GM19455 (cell line): ENCODE measurements around the gene TMEM134.

Experiments used
- ATAC-seq: cut with Tn5 transposase; IDR thresholded peaks from one replicate; pipeline ENCODE4 v1.9.1; 2021; ENCODE audit not compliant: unreplicated experiment

Gene TMEM134

DNA sequence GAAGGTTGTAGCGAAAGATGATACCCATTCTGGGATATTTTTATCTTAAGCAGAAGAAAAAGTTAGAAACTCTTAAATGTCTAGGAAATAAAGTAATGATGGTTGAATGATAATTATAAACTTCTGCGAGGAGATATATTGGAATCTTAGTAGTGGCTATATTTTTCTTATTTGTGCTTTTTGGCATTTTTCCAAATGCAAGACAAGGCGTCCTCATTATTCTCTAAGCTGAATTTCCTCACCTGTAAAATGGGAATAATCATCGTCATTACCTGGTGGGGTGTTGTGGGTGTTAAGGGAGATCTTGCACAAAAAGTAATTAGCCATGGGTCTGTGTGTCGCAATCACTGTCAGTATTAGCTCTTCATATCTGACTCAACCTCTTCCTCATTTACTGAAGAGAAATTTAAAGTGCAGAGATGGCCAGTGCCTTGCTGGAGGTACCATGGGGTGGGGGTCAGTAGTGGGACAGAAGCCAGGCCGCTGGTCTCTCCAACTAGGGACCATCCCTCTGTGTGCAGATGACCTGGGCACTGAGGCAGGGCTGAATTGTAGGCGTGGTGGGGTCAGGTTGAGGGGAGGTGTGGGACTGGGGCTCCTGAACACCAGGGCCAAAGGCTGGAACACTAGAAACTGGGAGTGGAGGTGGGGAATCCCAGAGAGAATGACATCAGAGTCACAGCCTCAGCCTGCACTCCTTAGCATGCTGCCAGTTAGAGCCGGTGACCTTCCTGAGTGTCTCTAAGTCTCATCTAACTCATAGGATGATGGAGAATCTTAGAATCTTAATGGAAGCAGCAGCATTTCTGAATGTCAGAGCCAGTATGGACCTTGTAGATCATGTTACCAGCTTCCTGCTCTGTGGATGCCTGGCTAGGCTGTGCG is 32.0 kb upstream of the TMEM134 start:
- ATAC-seq: no peak

DNA sequence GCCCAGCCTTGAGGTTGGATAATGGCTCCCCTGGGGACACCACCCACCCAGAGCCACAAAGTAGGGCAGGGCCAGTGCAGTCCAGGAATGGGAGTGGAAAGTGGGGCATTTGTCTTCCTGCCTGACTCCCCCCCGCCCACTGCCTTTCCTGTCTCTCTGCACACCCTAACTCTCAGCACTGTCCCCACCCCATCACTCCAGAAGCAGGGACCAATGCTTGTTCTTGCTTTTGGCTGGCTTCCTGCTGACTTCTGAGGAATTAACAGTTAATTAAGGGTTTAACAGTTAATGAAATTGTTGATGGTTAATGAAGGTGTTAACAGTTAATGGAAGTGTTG is 31.4 kb upstream of the TMEM134 start:
- ATAC-seq: no peak

GRCh38 chr11:67499808-67500483 is 30.9 kb upstream of the TMEM134 start:
- ATAC-seq: no peak

- no peak for ATAC-seq
Observed at GRCh38 chr11:67498544-67498972, 29.5 kb upstream of the TMEM134 start.

DNA sequence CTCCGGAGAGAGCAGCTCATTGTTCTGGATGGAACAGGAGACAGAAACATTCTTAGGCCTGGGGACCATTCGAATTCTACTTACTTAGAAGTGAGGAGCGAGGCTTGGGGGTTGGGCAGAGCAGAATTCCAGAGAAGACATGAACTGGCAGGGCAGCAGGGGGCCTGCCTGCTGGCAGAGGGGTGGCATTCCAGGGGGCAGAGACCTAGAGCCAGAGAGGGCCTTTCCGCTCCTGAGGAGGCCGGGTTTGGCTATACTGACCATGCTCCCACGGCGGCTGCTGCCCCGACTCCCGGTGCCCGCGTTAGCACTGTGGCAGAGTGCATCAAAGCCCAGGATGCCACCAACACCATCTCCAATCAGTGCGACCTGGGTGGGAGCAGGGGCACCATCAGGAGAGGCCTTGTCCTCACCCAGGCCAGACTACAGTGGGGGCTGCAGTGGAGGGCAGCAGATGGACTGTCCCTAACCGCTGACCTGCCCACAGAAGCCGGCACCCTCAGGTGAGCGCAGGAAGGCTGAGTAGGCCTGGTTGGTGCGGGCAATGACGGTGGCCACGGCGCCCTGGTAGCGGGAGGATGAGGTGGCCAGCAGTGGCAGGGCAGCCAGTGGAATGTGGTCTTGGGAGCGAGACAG is 28.7 kb upstream of the TMEM134 start:
- ATAC-seq: no peak

- ATAC-seq: no peak
Observed at GRCh38 chr11:67496113-67496512, 27.1 kb upstream of the TMEM134 start.

DNA sequence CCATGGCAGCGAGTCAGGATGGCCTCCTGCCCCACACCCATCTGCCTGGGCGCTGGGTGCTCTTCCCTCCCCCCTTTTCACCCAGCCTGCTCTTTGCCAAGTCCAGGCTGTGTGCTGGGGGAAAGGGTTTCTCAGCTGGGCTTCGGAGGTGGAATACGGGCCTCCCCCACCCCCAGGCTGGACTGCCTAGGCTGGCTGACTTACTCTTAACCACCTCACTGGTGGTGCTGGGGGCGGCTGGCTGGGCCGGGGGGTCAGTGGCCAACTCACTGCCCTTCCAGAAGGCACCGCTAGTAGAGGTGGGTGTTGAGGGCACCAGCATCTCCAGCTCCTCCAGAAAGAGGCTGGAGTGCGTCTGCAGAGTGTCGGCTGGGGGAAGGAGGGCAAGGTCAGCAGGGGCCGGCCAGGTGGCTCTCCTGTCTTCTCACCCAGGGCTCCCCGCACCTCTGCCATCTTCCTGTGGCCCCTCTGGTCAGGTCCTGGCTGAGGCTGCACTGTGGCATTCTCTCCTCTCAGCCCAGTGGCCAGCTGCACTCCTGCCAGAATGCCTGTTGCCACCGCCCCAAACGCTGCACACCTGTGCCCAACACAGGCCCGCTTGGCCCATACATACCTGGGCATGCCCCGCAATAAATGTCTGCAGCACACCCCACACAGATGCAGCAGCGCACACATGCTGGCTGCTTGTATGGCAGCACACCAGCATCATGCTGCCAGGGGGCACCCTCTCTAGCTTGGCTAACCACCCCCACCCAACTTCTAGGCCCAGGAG is 26.4 kb upstream of the TMEM134 start:
- no peak for ATAC-seq

DNA sequence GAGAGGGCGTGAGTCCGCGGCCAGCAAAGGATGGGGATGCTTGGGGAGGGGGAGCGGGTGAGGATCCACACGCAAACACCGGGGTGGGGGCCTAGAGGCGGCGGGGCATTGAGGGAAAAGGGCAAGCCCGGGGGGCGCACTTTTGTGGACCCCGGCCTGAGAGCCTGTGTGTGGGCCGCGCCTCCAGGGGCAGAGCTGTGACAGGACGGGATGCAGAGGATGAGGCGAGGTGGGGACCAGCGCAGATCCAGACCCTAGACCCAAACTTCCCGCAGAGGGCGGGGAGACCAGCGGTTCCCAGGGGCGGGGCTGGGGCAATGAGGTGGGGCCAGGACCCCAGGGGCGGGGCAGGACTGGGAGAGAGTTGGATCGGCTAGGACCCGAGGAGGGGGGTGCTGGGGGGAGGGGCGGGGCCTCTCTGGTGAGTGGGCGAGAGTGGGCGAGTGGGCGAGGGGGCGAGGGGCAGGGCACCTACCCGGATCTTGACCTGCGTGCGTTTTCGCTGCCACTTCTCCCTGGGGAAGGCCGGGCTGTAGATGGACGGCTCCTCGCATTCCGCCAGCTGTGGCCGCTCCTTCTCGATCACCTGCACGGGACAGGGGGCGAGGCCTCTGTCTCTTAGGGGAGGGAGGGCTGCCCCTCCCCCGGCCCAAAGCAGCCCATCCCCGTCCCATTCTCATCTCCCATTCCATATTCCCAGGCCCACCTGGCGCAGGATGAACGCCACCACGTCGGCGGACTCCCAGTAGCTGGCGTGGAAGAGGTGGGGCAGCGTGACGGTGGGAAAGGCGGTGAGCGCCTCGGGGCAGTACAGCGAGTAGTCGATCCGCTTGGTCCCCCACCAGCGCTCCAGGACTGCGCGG is 25.6 kb upstream of the TMEM134 start:
- no peak for ATAC-seq

GRCh38 chr11:67493548-67494370 is 24.7 kb upstream of the TMEM134 start:
- no peak for ATAC-seq

DNA sequence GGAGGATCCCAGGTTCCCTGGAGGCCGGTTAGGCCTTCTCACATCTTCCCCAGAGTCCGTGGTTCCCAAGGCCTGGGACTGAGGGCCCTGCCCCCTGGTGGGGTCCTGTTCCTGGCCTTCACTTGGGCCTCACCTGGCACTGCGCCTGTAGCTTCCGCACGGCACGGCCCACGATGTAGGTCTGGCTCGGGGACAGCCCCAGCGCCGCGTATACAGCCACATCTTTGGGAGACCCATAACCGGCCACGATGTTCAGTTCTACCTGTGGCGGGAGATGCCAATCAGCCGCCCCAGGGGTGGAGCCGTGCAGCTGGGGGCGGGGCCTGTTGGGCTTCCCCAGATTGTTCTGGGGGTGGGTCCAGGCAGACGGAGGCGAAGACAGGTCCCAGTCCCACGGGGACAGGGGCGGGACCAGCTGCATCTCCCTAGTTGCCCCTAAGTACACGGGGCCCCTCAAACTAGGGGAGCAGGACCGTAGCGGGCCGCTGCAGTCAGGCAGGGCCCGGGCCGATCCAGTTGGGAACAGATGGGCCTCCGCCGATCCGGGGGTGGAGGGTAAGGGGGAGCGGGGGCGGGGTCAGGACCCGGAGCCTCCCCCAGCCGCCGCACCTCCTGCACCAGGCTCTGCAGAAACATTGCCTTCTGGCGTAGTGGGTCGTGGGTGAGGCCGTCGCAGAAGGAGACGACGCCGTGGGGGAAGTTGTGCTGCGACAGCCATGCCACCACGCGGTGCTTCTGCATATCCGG is 23.9 kb upstream of the TMEM134 start:
- no peak for ATAC-seq

DNA sequence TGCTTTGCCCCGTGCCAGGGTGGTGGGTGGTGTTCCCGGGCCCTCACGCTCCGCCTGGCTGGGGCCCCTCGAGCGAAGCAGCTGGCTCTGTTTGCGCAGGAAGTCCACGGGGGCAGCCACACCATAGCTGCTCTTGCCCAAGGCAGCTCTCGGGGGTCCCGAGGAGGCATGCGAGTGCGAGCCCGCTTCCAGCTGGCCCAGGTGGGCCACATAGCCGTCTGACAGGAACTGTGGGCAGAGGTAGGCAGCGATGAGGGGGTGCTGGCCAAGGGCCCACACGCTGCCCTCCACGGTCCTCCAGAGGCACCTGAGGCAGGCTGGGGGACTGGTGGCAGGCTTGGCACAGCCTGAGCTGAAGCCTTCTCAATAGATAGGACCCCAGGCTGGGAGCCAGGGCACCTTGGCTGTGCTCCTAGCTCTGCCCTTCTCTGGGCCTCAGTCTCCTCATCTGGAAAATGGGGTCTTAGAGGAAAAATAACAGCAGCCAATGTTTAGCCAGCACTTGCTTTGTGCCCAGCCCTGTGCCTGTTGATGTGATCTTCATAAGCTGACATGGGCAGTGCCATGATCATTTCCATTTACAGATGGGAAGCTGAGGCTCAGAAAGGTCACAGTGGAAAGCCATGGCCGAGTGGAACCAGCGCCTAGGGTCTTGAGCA is 23.1 kb upstream of the TMEM134 start:
- no peak for ATAC-seq

DNA sequence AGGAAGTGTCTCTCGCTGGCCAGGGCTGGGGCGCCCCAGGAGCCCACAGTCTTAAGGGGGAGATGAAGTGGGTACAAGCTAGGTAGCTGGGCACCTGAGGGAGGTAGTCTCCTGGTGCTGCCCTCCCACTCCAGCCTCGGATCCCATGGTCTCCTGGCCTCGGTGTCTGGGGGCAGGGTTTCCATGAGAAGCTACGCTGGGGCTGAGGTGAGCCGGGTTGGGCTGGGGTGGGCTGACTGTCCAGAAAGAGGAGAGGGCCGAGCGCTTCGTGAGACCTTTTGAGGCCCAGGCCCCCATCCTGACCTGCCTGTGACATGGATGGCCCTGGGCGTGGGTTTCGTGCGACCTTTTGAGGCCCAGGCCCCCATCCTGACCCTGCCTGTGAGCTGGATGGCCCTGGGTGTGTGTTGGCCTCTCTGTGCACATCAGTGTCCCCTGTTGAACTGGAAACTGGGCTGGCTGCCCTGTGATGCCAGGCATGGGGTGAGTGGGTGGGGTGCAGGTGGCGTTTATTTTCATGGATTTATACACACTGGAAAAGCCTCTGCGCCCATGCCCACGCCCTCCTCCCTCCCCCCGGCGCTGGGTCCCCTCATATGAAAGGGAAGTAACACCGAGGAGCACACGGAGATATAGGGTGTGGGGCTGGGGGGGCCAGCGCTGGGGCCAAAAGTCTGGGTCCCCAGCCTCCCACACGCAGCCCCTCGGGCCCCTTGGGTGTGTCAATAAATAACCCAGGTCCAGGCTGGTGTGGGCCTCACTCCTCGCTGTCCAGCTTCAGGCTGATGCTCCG is 22.4 kb upstream of the TMEM134 start:
- no peak for ATAC-seq

DNA sequence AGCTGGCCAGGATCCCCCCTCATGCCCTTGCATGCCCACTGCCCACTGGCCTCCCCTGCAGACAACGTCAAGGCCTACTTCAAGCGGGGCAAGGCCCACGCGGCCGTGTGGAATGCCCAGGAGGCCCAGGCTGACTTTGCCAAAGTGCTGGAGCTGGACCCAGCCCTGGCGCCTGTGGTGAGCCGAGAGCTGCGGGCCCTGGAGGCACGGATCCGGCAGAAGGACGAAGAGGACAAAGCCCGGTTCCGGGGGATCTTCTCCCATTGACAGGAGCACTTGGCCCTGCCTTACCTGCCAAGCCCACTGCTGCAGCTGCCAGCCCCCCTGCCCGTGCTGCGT is 21.6 kb upstream of the TMEM134 start:
- no peak for ATAC-seq

DNA sequence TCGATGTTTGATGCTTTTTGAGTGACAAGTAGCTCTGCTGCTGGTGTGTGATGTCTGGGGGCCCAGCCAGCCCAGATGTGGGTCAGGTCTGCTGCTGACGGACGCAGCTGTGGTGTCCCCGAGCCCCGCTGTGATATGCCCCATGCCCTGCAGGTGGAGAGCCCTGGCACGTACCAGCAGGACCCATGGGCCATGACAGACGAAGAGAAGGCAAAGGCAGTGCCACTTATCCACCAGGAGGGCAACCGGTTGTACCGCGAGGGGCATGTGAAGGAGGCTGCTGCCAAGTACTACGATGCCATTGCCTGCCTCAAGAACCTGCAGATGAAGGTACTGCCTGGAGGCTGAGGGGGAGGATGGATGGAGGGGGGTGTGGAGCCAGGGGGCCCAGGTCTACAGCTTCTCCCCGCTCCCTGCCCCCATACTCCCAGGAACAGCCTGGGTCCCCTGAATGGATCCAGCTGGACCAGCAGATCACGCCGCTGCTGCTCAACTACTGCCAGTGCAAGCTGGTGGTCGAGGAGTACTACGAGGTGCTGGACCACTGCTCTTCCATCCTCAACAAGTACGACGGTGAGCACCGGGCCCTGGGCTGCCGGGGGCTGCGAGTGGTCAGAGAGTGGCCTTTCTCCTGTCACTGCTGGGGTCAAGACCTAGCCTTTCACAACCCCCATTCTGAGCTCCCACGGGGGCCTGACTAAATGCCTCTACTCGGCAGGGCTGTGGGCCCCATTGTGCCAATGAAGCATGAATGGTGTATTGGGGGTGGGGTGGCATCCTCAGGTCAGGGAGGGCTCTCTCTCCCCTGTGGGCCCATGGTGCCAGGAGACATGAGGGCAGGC is 21.1 kb upstream of the TMEM134 start:
- no peak for ATAC-seq

DNA sequence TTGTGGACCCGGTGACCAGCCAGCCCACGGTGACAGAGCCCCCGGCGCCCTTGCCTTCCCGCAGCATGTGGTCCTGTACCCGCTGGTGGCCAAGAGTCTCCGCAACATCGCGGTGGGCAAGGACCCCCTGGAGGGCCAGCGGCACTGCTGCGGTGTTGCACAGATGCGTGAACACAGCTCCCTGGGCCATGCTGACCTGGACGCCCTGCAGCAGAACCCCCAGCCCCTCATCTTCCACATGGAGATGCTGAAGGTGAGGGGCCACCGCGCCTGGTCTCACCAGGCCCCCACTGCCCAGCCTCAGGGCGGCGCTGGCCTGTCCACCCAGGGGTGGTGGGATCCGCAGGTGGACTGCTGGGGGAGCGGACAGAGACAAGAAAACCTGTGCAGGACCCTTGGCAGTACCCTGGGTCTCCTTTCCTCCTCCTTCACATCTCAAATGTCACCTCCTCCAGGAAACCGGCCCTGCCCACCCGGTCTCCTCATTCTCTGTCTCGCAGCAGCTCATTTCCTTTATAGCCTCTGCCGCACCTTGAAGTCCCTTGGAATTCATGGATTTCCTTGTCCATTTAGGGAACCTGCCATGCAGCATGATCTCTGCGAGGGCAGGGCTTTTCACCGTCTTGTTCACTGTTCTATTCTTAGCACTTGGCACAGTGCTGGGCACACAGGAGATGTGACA is 20.3 kb upstream of the TMEM134 start:
- no peak for ATAC-seq
